Left lung (tissue), 10 donors: Measurements from ENCODE around the gene EPHX1. TPM values are rescaled to one million over a fixed set of nuclear protein-coding genes. Genes with fewer than 3 reads are reported as not detected.

Experiments used
- ATAC-seq: fragments of 200-7000 bp; cut with Tn5 transposase; one replicate; pipeline ENCODE4 v1.9.1; 2020; ENCODE audit warnings: moderate library complexity
- DNase-seq, 4 donors: peaks; one replicate each; pipeline ENCODE4 v3.0.0-alpha.2; 2013 to 2020
- H3K27ac ChIP-seq, 2 donors: fragments of 200-600 bp; sonication (generic) in 1 of 2; one replicate each; pipeline versions ENCODE4 v1.5.0 to v1.8.0; 2020 to 2021
- H3K27me3 ChIP-seq, 2 donors: fragments of 200-600 bp; sonication (generic) in 1 of 2; one replicate each; pipeline versions ENCODE4 v1.5.0 to v1.8.0; 2020 to 2021
- H3K36me3 ChIP-seq, 2 donors: fragments of 200-600 bp; sonication (generic) in 1 of 2; one replicate each; pipeline versions ENCODE4 v1.5.0 to v1.8.0; 2020 to 2021
- H3K4me1 ChIP-seq, 2 donors: fragments of 200-600 bp; one replicate each; pipeline ENCODE4 v1.8.0; 2021
- H3K4me3 ChIP-seq, 2 donors: fragments of 200-600 bp; sonication (generic) in 1 of 2; one replicate each; pipeline versions ENCODE4 v1.5.0 to v1.8.0; 2020 to 2021; ENCODE audit warnings: mild to moderate bottlenecking in 1 of 2
- H3K9me3 ChIP-seq, 2 donors: fragments of 200-600 bp; sonication (generic) in 1 of 2; one replicate each; pipeline versions ENCODE4 v1.5.0 to v1.8.0; 2020 to 2021
- CTCF ChIP-seq, 2 donors: fragments of 200-600 bp; sonication (generic) in 1 of 2; IDR thresholded peaks; one replicate each; pipeline versions ENCODE4 v1.5.0 to v1.8.0; 2021; ENCODE audit warnings: antibody characterized with exemption in 2 of 2
- intact Hi-C, 2 donors: fragments of 100-400 bp; cut with DNase I; formaldehyde crosslinking; loops; one replicate each; pipeline versions ENCODE4 v1.11.2 to v1.14.2; 2022
- polyA plus RNA-seq, 6 donors: library from polyadenylated mRNA; unstranded; fragments of 120-200 nt; gene quantifications; one replicate each; pipeline ENCODE4 v1.2.1, GENCODE V29; 2013; ENCODE audit not compliant: insufficient read length in 6 of 6
- total RNA-seq, 2 donors: library from RNA; stranded (reverse); fragmentation: NEBNext Ultra II Directional; extraction: Animal tissue kit (Norgen Biotek cat#: 25700); gene quantifications; one replicate each; pipeline ENCODE4 v1.2.1, GENCODE V29; 2021
- donor health status: DM: no; HTN: yes; CAD: no.
- donor health status: DM: no; HTN: no; CAD: no.

The EPHX1 gene
- total and polyA plus RNA-seq, 8 donors = 109 to 305 (median 119) TPM

- Histone ChIP-seq H3K36me3 (peaks cover 0 to 49% of the 10 kb centered on the region in 2 donors), H3K4me1 (peaks cover 0 to 8% of the 10 kb centered on the region in 2 donors), H3K9me3 (no peaks in the 10 kb centered on the region), H3K27me3 (no peaks in the 10 kb centered on the region), H3K4me3 (no peak overlapping the region), H3K27ac (no peak overlapping the region)
- DNase-seq (no peak), ATAC-seq (no peak)
- intact Hi-C loops = loop anchor here in 1 of 2 donors (10.0 kb wide), 1 partner anchor 366 kb away; no protein-coding TSS in a partner anchor
- TF ChIP-seq CTCF (IDR thresholded peaks at IDR 0.05) = no peak
Measured at GRCh38 chr1:225840713-225841112, 30.8 kb downstream of the EPHX1 start.

- peak in 1 of 4 donors; percentile 39 for DNase-seq
- intact Hi-C loops = loop anchor here in 1 of 2 donors (10.0 kb wide), 1 partner anchor 367 kb away; no protein-coding TSS in a partner anchor
- Histone ChIP-seq H3K4me1 (peaks cover 0 to 4% of the 10 kb centered on the region in 2 donors), H3K36me3 (peaks cover 0 to 63% of the 10 kb centered on the region in 2 donors), H3K9me3 (no peaks in the 10 kb centered on the region), H3K27ac (peak overlapping the region in 1 of 2 donors; percentile 23), H3K27me3 (no peaks in the 10 kb centered on the region), H3K4me3 (no peak overlapping the region)
- TF ChIP-seq CTCF (IDR thresholded peaks at IDR 0.05) = no peak
- no peak for ATAC-seq
Measured at GRCh38 chr1:225842074-225842473, 32.1 kb downstream of the EPHX1 start.

- Histone ChIP-seq H3K27me3 (no peaks in the 10 kb centered on the region), H3K36me3 (peaks cover 0 to 71% of the 10 kb centered on the region in 2 donors), H3K9me3 (no peaks in the 10 kb centered on the region), H3K4me1 (peaks cover 0 to 4% of the 10 kb centered on the region in 2 donors), H3K27ac (peak overlapping the region in 1 of 2 donors; percentile 23), H3K4me3 (no peak overlapping the region)
- no peak for DNase-seq
- ATAC-seq = no peak
- no peak for TF ChIP-seq CTCF (IDR thresholded peaks at IDR 0.05)
- intact Hi-C loops = loop anchor here in 1 of 2 donors (10.0 kb wide), 1 partner anchor 368 kb away; no protein-coding TSS in a partner anchor
Measured at GRCh38 chr1:225842788-225843425, 33.0 kb downstream of the EPHX1 start.

- peaks cover 0 to 4% of the 10 kb centered on the region in 2 donors for H3K4me1 ChIP-seq
- intact Hi-C loops = loop anchor here in 1 of 2 donors (10.0 kb wide), 1 partner anchor 369 kb away; no protein-coding TSS in a partner anchor
- H3K4me3 ChIP-seq = no peak overlapping the region
- DNase-seq (peak in 1 of 4 donors; percentile 20), ATAC-seq (no peak)
- H3K27ac ChIP-seq = no peak overlapping the region
- no peak for TF ChIP-seq CTCF (IDR thresholded peaks at IDR 0.05)
- H3K36me3 ChIP-seq = peaks cover 0 to 76% of the 10 kb centered on the region in 2 donors
- no peaks in the 10 kb centered on the region for H3K9me3 ChIP-seq
- H3K27me3 ChIP-seq = no peaks in the 10 kb centered on the region
Measured at GRCh38 chr1:225843426-225843795, 33.5 kb downstream of the EPHX1 start.

GRCh38 chr1:225844236-225845061 is 34.5 kb downstream of the EPHX1 start:
- peak in 1 of 4 donors; percentile 62 for DNase-seq
- no peak for TF ChIP-seq CTCF (IDR thresholded peaks at IDR 0.05)
- intact Hi-C loops = loop anchor here in 1 of 2 donors (10.0 kb wide), 1 partner anchor 370 kb away; no protein-coding TSS in a partner anchor
- no peak overlapping the region for H3K27ac ChIP-seq
- H3K36me3 ChIP-seq = peaks cover 0 to 78% of the 10 kb centered on the region in 2 donors
- no peak overlapping the region for H3K4me3 ChIP-seq
- ATAC-seq = no peak
- no peaks in the 10 kb centered on the region for H3K9me3 ChIP-seq
- peaks cover 0 to 12% of the 10 kb centered on the region in 2 donors for H3K4me1 ChIP-seq
- H3K27me3 ChIP-seq = no peaks in the 10 kb centered on the region
